Stimulated activated effector memory CD8-positive, alpha-beta T cell treated with anti-CD3 and anti-CD28 coated beads, Interleukin-12 subunit alpha, Interleukin-12 subunit beta, amount 100 ng/mL, for 72 hours (primary cell): ENCODE measurements around the gene HMCN2.

ENCODE experiments used
- ATAC-seq: fragments of 150-1000 bp; cut with Tn5 transposase; 2 replicates; pipeline ENCODE4 v1.10.0; 2021
- DNase-seq, 2 donors: peaks; one replicate each; pipeline ENCODE4 v3.0.0; 2021 to 2022; ENCODE audit warnings: low spot score in 2 of 2
- H3K27ac Mint-ChIP-seq: one replicate; pipeline ENCODE4 v1.8.0; 2022; ENCODE audit warnings: mild to moderate bottlenecking, mixed read lengths
- H3K36me3 Mint-ChIP-seq: one replicate; pipeline ENCODE4 v1.8.0; 2022; ENCODE audit warnings: mild to moderate bottlenecking, mixed read lengths
- H3K4me1 Mint-ChIP-seq: one replicate; pipeline ENCODE4 v1.8.0; 2022; ENCODE audit warnings: mixed read lengths
- H3K4me3 Mint-ChIP-seq: one replicate; pipeline ENCODE4 v1.8.0; 2022; ENCODE audit warnings: mild to moderate bottlenecking, mixed read lengths
- H3K9me3 Mint-ChIP-seq: one replicate; pipeline ENCODE4 v1.8.0; 2022; ENCODE audit warnings: mixed read lengths

Gene HMCN2

GRCh38 chr9:130373679-130374325 lies 108.2 kb downstream of the HMCN2 start:
- peaks cover 2% of the 10 kb centered on the region for H3K4me1 Mint-ChIP-seq
- no peak overlapping the region for H3K27ac Mint-ChIP-seq
- H3K4me3 Mint-ChIP-seq, result no peak overlapping the region
- ATAC-seq (no peak), DNase-seq (no peak)
- no peaks in the 10 kb centered on the region for H3K9me3 Mint-ChIP-seq
- no peaks in the 10 kb centered on the region for H3K36me3 Mint-ChIP-seq

GRCh38 chr9:130377612-130378011 lies 112.1 kb downstream of the HMCN2 start:
- DNase-seq (no peak), ATAC-seq (no peak)
- Mint-ChIP-seq H3K4me3 (no peak overlapping the region), H3K4me1 (no peaks in the 10 kb centered on the region), H3K36me3 (no peaks in the 10 kb centered on the region), H3K27ac (no peak overlapping the region), H3K9me3 (no peaks in the 10 kb centered on the region)

GRCh38 chr9:130378875-130379648 lies 113.5 kb downstream of the HMCN2 start:
- no peak overlapping the region for H3K27ac Mint-ChIP-seq
- no peaks in the 10 kb centered on the region for H3K9me3 Mint-ChIP-seq
- H3K36me3 Mint-ChIP-seq, result no peaks in the 10 kb centered on the region
- ATAC-seq, result no peak
- H3K4me1 Mint-ChIP-seq, result no peaks in the 10 kb centered on the region
- H3K4me3 Mint-ChIP-seq, result no peak overlapping the region
- DNase-seq, result no peak

- H3K27ac Mint-ChIP-seq, result no peak overlapping the region
- no peaks in the 10 kb centered on the region for H3K4me1 Mint-ChIP-seq
- ATAC-seq (no peak), DNase-seq (no peak)
- H3K9me3 Mint-ChIP-seq, result no peaks in the 10 kb centered on the region
- no peaks in the 10 kb centered on the region for H3K36me3 Mint-ChIP-seq
- H3K4me3 Mint-ChIP-seq, result no peak overlapping the region
Measured at GRCh38 chr9:130379649-130379970, 114.0 kb downstream of the HMCN2 start.

GRCh38 chr9:130380920-130381469 lies 115.4 kb downstream of the HMCN2 start:
- H3K36me3 Mint-ChIP-seq, result no peaks in the 10 kb centered on the region
- ATAC-seq, result no peak

GRCh38 chr9:130381660-130382059 lies 116.1 kb downstream of the HMCN2 start:
- DNase-seq (no peak), ATAC-seq (no peak)
- Mint-ChIP-seq H3K4me1 (no peaks in the 10 kb centered on the region), H3K36me3 (no peaks in the 10 kb centered on the region), H3K27ac (peak overlapping the region; percentile 16), H3K9me3 (no peaks in the 10 kb centered on the region), H3K4me3 (no peak overlapping the region)

More at GRCh38 chr9:130380920-130381469, 115.4 kb downstream of the HMCN2 start:
- DNase-seq, result no peak
- no peaks in the 10 kb centered on the region for H3K9me3 Mint-ChIP-seq
- H3K27ac Mint-ChIP-seq, result peak overlapping the region; percentile 16
- H3K4me1 Mint-ChIP-seq, result no peaks in the 10 kb centered on the region
- H3K4me3 Mint-ChIP-seq, result no peak overlapping the region

- no peaks in the 10 kb centered on the region for H3K36me3 Mint-ChIP-seq
- no peak for DNase-seq
Measured at GRCh38 chr9:130382096-130382495, 116.5 kb downstream of the HMCN2 start.

GRCh38 chr9:130382636-130383349 lies 117.2 kb downstream of the HMCN2 start:
- Mint-ChIP-seq H3K27ac (no peak overlapping the region), H3K9me3 (no peaks in the 10 kb centered on the region), H3K36me3 (no peaks in the 10 kb centered on the region), H3K4me1 (no peaks in the 10 kb centered on the region), H3K4me3 (no peak overlapping the region)
- no peak for DNase-seq
- ATAC-seq, result no peak

More at GRCh38 chr9:130382096-130382495, 116.5 kb downstream of the HMCN2 start:
- no peaks in the 10 kb centered on the region for H3K9me3 Mint-ChIP-seq
- ATAC-seq, result no peak
- H3K27ac Mint-ChIP-seq, result no peak overlapping the region
- H3K4me3 Mint-ChIP-seq, result no peak overlapping the region
- H3K4me1 Mint-ChIP-seq, result no peaks in the 10 kb centered on the region

GRCh38 chr9:130383350-130383715 lies 117.8 kb downstream of the HMCN2 start:
- no peak for DNase-seq
- no peak overlapping the region for H3K4me3 Mint-ChIP-seq
- H3K9me3 Mint-ChIP-seq, result no peaks in the 10 kb centered on the region
- H3K4me1 Mint-ChIP-seq, result no peaks in the 10 kb centered on the region
- no peak overlapping the region for H3K27ac Mint-ChIP-seq
- no peaks in the 10 kb centered on the region for H3K36me3 Mint-ChIP-seq
- no peak for ATAC-seq

- no peak for ATAC-seq
- no peaks in the 10 kb centered on the region for H3K9me3 Mint-ChIP-seq
- no peak overlapping the region for H3K27ac Mint-ChIP-seq
- DNase-seq, result no peak
- no peaks in the 10 kb centered on the region for H3K36me3 Mint-ChIP-seq
- no peaks in the 10 kb centered on the region for H3K4me1 Mint-ChIP-seq
- H3K4me3 Mint-ChIP-seq, result no peak overlapping the region
Measured at GRCh38 chr9:130383979-130384676, 118.6 kb downstream of the HMCN2 start.

- no peak overlapping the region for H3K27ac Mint-ChIP-seq
- no peak overlapping the region for H3K4me3 Mint-ChIP-seq
- H3K36me3 Mint-ChIP-seq, result no peaks in the 10 kb centered on the region
- no peaks in the 10 kb centered on the region for H3K9me3 Mint-ChIP-seq
- ATAC-seq, result no peak
- no peak for DNase-seq
- no peaks in the 10 kb centered on the region for H3K4me1 Mint-ChIP-seq
Measured at GRCh38 chr9:130385257-130385656, 119.7 kb downstream of the HMCN2 start.

GRCh38 chr9:130387398-130387797 lies 121.8 kb downstream of the HMCN2 start:
- H3K36me3 Mint-ChIP-seq, result no peaks in the 10 kb centered on the region
- no peak overlapping the region for H3K4me3 Mint-ChIP-seq
- H3K27ac Mint-ChIP-seq, result no peak overlapping the region
- DNase-seq (no peak), ATAC-seq (no peak)
- H3K4me1 Mint-ChIP-seq, result no peaks in the 10 kb centered on the region
- H3K9me3 Mint-ChIP-seq, result no peaks in the 10 kb centered on the region

- ATAC-seq (no peak), DNase-seq (no peak)
- Mint-ChIP-seq H3K36me3 (no peaks in the 10 kb centered on the region), H3K27ac (no peak overlapping the region), H3K9me3 (no peaks in the 10 kb centered on the region), H3K4me1 (no peaks in the 10 kb centered on the region), H3K4me3 (no peak overlapping the region)
Measured at GRCh38 chr9:130387905-130388304, 122.3 kb downstream of the HMCN2 start.

GRCh38 chr9:130390390-130390789 lies 124.8 kb downstream of the HMCN2 start:
- DNase-seq, result no peak
- no peak overlapping the region for H3K27ac Mint-ChIP-seq
- no peaks in the 10 kb centered on the region for H3K36me3 Mint-ChIP-seq
- no peak for ATAC-seq
- H3K9me3 Mint-ChIP-seq, result no peaks in the 10 kb centered on the region
- H3K4me3 Mint-ChIP-seq, result no peak overlapping the region
- no peaks in the 10 kb centered on the region for H3K4me1 Mint-ChIP-seq

GRCh38 chr9:130390986-130391385 lies 125.4 kb downstream of the HMCN2 start:
- H3K27ac Mint-ChIP-seq, result no peak overlapping the region
- no peaks in the 10 kb centered on the region for H3K4me1 Mint-ChIP-seq
- ATAC-seq (no peak), DNase-seq (no peak)
- no peaks in the 10 kb centered on the region for H3K36me3 Mint-ChIP-seq
- H3K4me3 Mint-ChIP-seq, result no peak overlapping the region
- no peaks in the 10 kb centered on the region for H3K9me3 Mint-ChIP-seq
